Measurements from ENCODE around the gene SLIT3.

DNA sequence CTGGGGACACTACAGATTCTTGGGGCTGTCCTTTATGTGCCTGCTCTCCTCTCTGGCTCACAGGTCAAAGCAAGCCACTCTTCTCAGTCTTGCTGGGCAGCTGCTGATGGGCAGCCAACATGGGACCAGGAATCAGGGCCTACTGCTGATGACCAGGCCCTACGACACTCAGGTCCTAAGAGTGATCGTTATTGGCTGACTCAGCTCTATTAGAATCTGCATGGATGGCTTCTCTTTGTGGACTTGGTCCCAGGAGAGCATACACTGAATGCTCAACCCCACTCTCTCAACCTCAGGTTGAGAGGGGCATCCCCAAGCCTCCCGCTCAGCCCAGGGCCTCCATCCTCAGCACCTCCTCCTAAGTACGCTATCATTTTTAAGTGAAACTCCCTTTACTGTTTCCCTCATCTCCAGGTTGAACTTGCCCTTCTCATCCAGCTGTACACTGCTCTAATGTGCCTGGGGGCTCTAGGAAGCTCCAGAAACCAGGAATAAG lies 471.0 kb downstream of the SLIT3 start:
- TF ChIP-seq POLR2A (IDR thresholded peaks at IDR 0.05): no peak
- TF ChIP-seq, protein P1, sequence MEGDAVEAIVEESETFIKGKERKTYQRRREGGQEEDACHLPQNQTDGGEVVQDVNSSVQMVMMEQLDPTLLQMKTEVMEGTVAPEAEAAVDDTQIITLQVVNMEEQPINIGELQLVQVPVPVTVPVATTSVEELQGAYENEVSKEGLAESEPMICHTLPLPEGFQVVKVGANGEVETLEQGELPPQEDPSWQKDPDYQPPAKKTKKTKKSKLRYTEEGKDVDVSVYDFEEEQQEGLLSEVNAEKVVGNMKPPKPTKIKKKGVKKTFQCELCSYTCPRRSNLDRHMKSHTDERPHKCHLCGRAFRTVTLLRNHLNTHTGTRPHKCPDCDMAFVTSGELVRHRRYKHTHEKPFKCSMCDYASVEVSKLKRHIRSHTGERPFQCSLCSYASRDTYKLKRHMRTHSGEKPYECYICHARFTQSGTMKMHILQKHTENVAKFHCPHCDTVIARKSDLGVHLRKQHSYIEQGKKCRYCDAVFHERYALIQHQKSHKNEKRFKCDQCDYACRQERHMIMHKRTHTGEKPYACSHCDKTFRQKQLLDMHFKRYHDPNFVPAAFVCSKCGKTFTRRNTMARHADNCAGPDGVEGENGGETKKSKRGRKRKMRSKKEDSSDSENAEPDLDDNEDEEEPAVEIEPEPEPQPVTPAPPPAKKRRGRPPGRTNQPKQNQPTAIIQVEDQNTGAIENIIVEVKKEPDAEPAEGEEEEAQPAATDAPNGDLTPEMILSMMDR (IDR thresholded peaks at IDR 0.05): no peak
